Measurements from ENCODE around the gene EPM2A.

Gene EPM2A

DNA sequence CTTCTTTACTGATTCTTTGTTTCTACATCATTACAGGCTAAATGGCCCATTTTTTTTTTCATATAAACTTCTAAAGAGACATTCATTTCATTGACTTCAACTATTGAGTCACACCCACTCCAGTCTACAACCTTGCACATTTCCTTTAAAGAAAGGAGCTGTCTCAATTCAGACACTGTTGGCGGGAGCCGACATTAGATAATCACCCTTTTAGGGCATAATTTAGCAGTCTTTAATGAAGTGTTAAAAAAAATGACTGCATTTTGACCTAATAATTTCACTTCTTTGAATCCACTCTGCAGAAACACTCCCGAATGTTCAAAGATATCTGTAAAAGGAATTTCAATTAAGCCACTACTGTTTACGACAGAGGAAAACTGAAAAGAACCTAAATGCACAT is 1.5 kb downstream of the EPM2A start:
- Histone ChIP-seq H3K4me3 (ENCODE audit: insufficient read depth, low read depth, low read length) (no peak overlapping the region), H3K27ac (ENCODE audit: insufficient read depth, low read depth, low read length, poor library complexity, severe bottlenecking) (no peak overlapping the region), H3K9me3 (ENCODE audit: control insufficient read depth, low read length) (no peaks in the 10 kb centered on the region), H3K36me3 (ENCODE audit: control insufficient read depth, insufficient read depth, low read length) (no peaks in the 10 kb centered on the region), H3K27me3 (ENCODE audit: control insufficient read depth, insufficient read depth, low read length, poor library complexity, severe bottlenecking) (no peaks in the 10 kb centered on the region), H3K4me1 (ENCODE audit: control insufficient read depth, insufficient read depth, low read length) (peaks cover 4% of the 10 kb centered on the region)
- 67 to 82% methylated on average over 1 to 3 of the region's 4 CpGs for WGBS, 2 experiments

DNA sequence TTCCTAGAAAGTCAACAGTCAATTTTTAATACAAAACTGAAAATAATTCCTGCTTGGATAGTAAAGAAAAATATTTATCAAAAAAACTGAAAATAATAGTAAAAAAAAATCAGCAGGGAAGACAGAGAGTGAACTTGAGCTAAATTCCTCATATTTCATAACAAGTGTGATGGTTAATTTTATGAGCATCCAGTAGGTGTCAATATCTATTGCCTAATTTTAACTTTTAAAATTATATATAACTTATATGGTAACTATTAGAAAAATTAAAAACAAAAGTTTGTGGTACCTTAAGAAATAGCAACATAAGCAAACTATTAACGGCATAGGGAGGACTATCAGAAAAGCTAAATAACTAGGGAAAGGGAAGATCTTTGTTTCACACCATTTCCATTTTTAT is 2.1 kb downstream of the EPM2A start:
- no peaks in the 10 kb centered on the region for H3K27me3 ChIP-seq (ENCODE audit: control insufficient read depth, insufficient read depth, low read length, poor library complexity, severe bottlenecking)
- peaks cover 4% of the 10 kb centered on the region for H3K4me1 ChIP-seq (ENCODE audit: control insufficient read depth, insufficient read depth, low read length)
- H3K36me3 ChIP-seq (ENCODE audit: control insufficient read depth, insufficient read depth, low read length), result no peaks in the 10 kb centered on the region
- no peak overlapping the region for H3K27ac ChIP-seq (ENCODE audit: insufficient read depth, low read depth, low read length, poor library complexity, severe bottlenecking)
- no CpG with 5 or more reads among the region's 1 CpG for WGBS, 2 experiments
- H3K4me3 ChIP-seq (ENCODE audit: insufficient read depth, low read depth, low read length), result no peak overlapping the region
- H3K9me3 ChIP-seq (ENCODE audit: control insufficient read depth, low read length), result no peaks in the 10 kb centered on the region

DNA sequence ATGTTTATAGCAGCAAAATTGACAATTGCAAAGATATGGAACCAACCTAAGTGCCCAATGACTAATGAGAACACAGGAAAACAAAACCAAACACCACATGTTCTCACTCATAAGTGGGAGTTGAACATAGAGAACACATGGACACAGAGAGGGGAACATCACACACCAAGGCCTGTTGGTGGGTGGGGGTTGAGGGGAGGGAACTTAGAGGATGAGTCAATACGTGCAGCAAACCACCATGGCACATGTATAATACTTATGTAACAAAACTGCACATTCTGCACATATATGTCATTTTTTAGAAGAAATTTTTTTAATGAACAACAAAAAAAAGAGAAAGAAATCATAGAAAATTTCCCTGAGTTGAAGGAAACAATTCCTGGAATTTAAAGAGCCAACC is 3.9 kb downstream of the EPM2A start:
- no peaks in the 10 kb centered on the region for H3K36me3 ChIP-seq (ENCODE audit: control insufficient read depth, insufficient read depth, low read length)
- peaks cover 4% of the 10 kb centered on the region for H3K4me1 ChIP-seq (ENCODE audit: control insufficient read depth, insufficient read depth, low read length)
- H3K27ac ChIP-seq (ENCODE audit: insufficient read depth, low read depth, low read length, poor library complexity, severe bottlenecking), result no peak overlapping the region
- no peaks in the 10 kb centered on the region for H3K9me3 ChIP-seq (ENCODE audit: control insufficient read depth, low read length)
- no CpG with 5 or more reads among the region's 1 CpG for WGBS, 2 experiments
- no peaks in the 10 kb centered on the region for H3K27me3 ChIP-seq (ENCODE audit: control insufficient read depth, insufficient read depth, low read length, poor library complexity, severe bottlenecking)
- H3K4me3 ChIP-seq (ENCODE audit: insufficient read depth, low read depth, low read length), result no peak overlapping the region

DNA sequence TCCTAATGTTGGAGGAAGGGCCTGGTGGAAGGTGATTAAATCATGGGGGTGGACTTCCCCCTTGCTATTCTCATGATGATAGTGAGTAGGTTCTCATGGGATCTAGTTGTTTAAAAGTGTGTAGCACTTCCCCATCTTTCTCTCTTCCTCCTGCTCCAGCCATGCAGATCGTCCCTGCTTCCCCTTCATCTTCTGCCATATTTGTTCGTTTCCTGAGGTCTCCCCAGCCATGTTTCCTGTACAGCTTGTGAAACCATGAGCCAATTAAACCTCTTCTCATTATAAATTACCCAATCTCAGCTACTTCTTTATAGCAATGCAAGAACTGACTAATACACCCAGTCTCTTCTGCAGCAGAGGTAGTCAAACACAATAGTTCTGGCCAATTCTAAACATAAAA is 5.4 kb downstream of the EPM2A start:
- Histone ChIP-seq H3K9me3 (ENCODE audit: control insufficient read depth, low read length) (no peaks in the 10 kb centered on the region), H3K36me3 (ENCODE audit: control insufficient read depth, insufficient read depth, low read length) (no peaks in the 10 kb centered on the region), H3K27ac (ENCODE audit: insufficient read depth, low read depth, low read length, poor library complexity, severe bottlenecking) (no peak overlapping the region), H3K27me3 (ENCODE audit: control insufficient read depth, insufficient read depth, low read length, poor library complexity, severe bottlenecking) (no peaks in the 10 kb centered on the region), H3K4me1 (ENCODE audit: control insufficient read depth, insufficient read depth, low read length) (peaks cover 4% of the 10 kb centered on the region), H3K4me3 (ENCODE audit: insufficient read depth, low read depth, low read length) (no peak overlapping the region)
- WGBS, 2 experiments, result 91 to 93% methylated on average over 2 of the region's 2 CpGs

DNA sequence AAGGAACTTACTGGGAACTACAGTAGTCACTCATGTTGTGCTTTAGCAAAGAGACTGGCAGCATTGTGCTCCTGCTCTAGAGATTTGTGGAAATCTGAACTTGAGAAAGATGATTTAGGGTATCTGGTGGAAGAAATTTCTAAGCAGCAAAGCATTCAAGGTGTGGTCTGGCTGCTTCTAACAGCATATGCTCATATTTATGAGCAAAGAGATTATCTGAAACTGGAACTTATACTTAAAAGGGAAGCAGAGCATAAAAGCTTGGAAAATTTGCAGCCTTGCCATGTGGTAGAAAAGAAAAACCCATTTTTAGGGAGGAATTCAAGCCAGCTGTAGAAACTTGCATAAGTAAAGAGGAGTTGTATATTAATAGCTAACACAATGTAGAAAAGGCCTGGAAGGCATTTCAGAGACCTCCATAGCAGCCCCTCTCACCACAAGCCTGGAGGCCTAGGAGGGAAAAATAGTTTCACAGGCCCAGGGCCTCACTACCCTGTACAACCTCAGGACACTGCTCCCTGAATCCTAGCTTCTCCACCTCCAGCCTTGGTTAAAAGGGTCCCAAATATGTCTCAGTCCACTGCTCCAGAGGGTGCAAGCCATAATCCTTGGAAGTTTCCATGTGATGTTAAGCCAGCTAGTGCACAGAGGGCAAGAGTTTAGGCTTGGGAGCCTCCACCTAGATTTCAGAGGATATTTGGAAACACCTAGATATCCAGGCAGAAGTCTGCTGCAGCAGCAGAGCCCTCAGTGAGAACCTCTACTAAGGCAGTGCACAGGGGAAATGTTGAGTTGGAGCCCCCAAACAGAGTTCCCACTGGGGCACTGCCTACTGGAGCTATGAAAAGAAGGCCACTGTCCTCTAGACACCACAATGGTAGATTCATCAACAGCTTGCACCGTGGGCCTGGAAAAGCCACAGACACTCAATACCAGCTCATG is 6.6 kb downstream of the EPM2A start:
- no peak overlapping the region for H3K4me3 ChIP-seq (ENCODE audit: insufficient read depth, low read depth, low read length)
- WGBS, 2 experiments, result 91 to 93% methylated on average over 1 of the region's 1 CpG
- H3K36me3 ChIP-seq (ENCODE audit: control insufficient read depth, insufficient read depth, low read length), result no peaks in the 10 kb centered on the region
- peaks cover 1% of the 10 kb centered on the region for H3K4me1 ChIP-seq (ENCODE audit: control insufficient read depth, insufficient read depth, low read length)
- no peaks in the 10 kb centered on the region for H3K27me3 ChIP-seq (ENCODE audit: control insufficient read depth, insufficient read depth, low read length, poor library complexity, severe bottlenecking)
- no peaks in the 10 kb centered on the region for H3K9me3 ChIP-seq (ENCODE audit: control insufficient read depth, low read length)
- H3K27ac ChIP-seq (ENCODE audit: insufficient read depth, low read depth, low read length, poor library complexity, severe bottlenecking), result no peak overlapping the region

GRCh38 chr6:145727817-145728388 is 7.4 kb downstream of the EPM2A start:
- no peak overlapping the region for H3K27ac ChIP-seq (ENCODE audit: insufficient read depth, low read depth, low read length, poor library complexity, severe bottlenecking)
- no peaks in the 10 kb centered on the region for H3K9me3 ChIP-seq (ENCODE audit: control insufficient read depth, low read length)
- WGBS, 2 experiments, result 89 to 96% methylated on average over 5 of the region's 5 CpGs
- H3K36me3 ChIP-seq (ENCODE audit: control insufficient read depth, insufficient read depth, low read length), result no peaks in the 10 kb centered on the region
- no peaks in the 10 kb centered on the region for H3K27me3 ChIP-seq (ENCODE audit: control insufficient read depth, insufficient read depth, low read length, poor library complexity, severe bottlenecking)
- no peak overlapping the region for H3K4me3 ChIP-seq (ENCODE audit: insufficient read depth, low read depth, low read length)
- H3K4me1 ChIP-seq (ENCODE audit: control insufficient read depth, insufficient read depth, low read length), result no peaks in the 10 kb centered on the region

- Histone ChIP-seq H3K9me3 (ENCODE audit: control insufficient read depth, low read length) (no peaks in the 10 kb centered on the region), H3K27me3 (ENCODE audit: control insufficient read depth, insufficient read depth, low read length, poor library complexity, severe bottlenecking) (no peaks in the 10 kb centered on the region), H3K4me3 (ENCODE audit: insufficient read depth, low read depth, low read length) (no peak overlapping the region), H3K27ac (ENCODE audit: insufficient read depth, low read depth, low read length, poor library complexity, severe bottlenecking) (no peak overlapping the region), H3K4me1 (ENCODE audit: control insufficient read depth, insufficient read depth, low read length) (no peaks in the 10 kb centered on the region), H3K36me3 (ENCODE audit: control insufficient read depth, insufficient read depth, low read length) (no peaks in the 10 kb centered on the region)
- 93 to 100% methylated on average over 1 to 2 of the region's 2 CpGs for WGBS, 2 experiments
Observed at GRCh38 chr6:145725570-145725969, 9.8 kb downstream of the EPM2A start.

GRCh38 chr6:145723646-145724045 is 11.7 kb downstream of the EPM2A start:
- H3K9me3 ChIP-seq (ENCODE audit: control insufficient read depth, low read length), result no peaks in the 10 kb centered on the region
- no peaks in the 10 kb centered on the region for H3K4me1 ChIP-seq (ENCODE audit: control insufficient read depth, insufficient read depth, low read length)
- no peak overlapping the region for H3K4me3 ChIP-seq (ENCODE audit: insufficient read depth, low read depth, low read length)
- no peak overlapping the region for H3K27ac ChIP-seq (ENCODE audit: insufficient read depth, low read depth, low read length, poor library complexity, severe bottlenecking)
- no peaks in the 10 kb centered on the region for H3K27me3 ChIP-seq (ENCODE audit: control insufficient read depth, insufficient read depth, low read length, poor library complexity, severe bottlenecking)
- no peaks in the 10 kb centered on the region for H3K36me3 ChIP-seq (ENCODE audit: control insufficient read depth, insufficient read depth, low read length)
- WGBS, 2 experiments, result 93 to 97% methylated on average over 1 of the region's 1 CpG

DNA sequence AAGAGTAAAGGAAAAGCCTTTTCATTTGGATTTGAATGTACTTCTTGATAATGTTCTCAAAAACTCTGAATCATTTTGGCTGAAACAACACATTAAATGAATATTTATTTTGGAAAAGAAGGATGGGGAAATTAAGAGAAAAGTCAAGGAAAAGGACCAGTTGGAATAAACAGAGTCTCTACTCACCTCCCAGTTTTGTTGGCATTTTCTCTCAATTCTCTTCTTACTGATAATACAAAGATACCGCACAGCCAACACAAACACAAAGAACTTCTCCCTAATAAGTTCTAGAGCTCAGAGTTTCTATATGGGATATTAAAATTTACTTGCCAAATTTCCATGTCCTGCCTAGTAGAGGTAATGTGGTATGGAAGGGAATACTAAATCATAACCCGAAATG is 13.1 kb downstream of the EPM2A start:
- Histone ChIP-seq H3K4me1 (ENCODE audit: control insufficient read depth, insufficient read depth, low read length) (no peaks in the 10 kb centered on the region), H3K27ac (ENCODE audit: insufficient read depth, low read depth, low read length, poor library complexity, severe bottlenecking) (no peak overlapping the region), H3K9me3 (ENCODE audit: control insufficient read depth, low read length) (no peaks in the 10 kb centered on the region), H3K27me3 (ENCODE audit: control insufficient read depth, insufficient read depth, low read length, poor library complexity, severe bottlenecking) (no peaks in the 10 kb centered on the region), H3K4me3 (ENCODE audit: insufficient read depth, low read depth, low read length) (no peak overlapping the region), H3K36me3 (ENCODE audit: control insufficient read depth, insufficient read depth, low read length) (no peaks in the 10 kb centered on the region)
- WGBS, 2 experiments, result 100% methylated on average over 2 of the region's 2 CpGs; no CpG with 5 or more reads in 1 of the 2 experiments

DNA sequence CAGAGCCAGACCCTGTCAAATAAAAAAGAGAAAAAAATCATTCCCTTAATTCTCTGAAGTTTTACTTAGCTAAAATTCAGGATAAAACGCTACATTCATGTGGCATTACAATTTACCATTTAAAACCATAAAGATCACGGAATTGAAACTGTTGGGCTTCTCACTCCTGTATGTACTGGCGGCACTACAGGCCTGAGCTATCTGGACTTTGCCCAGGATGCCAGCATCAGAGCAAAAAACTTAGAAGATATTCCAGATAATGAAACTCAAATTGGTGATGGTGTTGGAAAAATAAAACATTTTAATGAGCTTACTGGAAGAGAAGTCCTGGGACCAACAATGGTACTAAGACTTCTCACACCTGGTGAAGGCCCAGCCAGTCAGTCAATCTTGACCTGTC is 14.2 kb downstream of the EPM2A start:
- H3K4me1 ChIP-seq (ENCODE audit: control insufficient read depth, insufficient read depth, low read length), result no peaks in the 10 kb centered on the region
- no peaks in the 10 kb centered on the region for H3K27me3 ChIP-seq (ENCODE audit: control insufficient read depth, insufficient read depth, low read length, poor library complexity, severe bottlenecking)
- no peaks in the 10 kb centered on the region for H3K9me3 ChIP-seq (ENCODE audit: control insufficient read depth, low read length)
- 94 to 96% methylated on average over 3 of the region's 3 CpGs for WGBS, 2 experiments
- no peak overlapping the region for H3K27ac ChIP-seq (ENCODE audit: insufficient read depth, low read depth, low read length, poor library complexity, severe bottlenecking)
- no peak overlapping the region for H3K4me3 ChIP-seq (ENCODE audit: insufficient read depth, low read depth, low read length)
- no peaks in the 10 kb centered on the region for H3K36me3 ChIP-seq (ENCODE audit: control insufficient read depth, insufficient read depth, low read length)
